ENCODE results near the gene PLA2G12A.

The PLA2G12A gene

DNA sequence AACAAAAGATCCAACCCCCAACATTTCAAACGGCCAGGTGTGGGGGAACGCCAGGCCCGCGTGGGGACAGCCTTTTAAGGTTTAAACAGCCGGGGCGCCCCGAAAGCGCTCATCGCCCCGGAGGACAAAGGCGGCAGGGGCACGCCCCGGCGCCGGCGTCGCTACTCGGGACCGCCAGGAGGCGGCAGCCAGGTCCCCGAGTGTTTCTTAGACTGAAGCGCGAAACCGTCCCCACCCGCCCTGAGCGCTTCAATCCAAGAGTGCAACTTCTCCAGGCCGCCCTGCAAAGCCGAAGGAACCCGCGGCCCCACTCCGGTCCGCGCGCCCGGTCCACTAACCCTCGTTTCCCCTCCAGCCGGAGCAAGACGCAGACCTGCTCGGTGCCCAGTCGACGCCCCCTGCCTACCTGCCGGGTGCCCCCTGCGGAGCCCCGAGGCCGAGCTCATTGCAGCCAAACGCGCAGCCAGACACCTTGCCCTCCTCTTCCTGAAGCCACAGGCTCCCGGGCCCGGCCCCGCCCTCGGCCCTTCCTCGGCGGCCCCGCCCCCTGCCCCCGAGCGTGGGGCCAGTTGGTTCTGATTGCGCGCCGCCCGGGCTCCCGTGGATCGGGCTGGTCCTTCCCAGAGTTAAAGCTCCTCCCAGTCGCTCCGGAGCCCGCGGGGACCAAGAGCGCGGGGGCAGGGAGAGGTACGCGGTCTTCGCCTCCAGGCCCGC, 26.8 kb downstream of the PLA2G12A start, which contains the start of gene CASP6 (continued):
- TF ChIP-seq, protein P1, sequence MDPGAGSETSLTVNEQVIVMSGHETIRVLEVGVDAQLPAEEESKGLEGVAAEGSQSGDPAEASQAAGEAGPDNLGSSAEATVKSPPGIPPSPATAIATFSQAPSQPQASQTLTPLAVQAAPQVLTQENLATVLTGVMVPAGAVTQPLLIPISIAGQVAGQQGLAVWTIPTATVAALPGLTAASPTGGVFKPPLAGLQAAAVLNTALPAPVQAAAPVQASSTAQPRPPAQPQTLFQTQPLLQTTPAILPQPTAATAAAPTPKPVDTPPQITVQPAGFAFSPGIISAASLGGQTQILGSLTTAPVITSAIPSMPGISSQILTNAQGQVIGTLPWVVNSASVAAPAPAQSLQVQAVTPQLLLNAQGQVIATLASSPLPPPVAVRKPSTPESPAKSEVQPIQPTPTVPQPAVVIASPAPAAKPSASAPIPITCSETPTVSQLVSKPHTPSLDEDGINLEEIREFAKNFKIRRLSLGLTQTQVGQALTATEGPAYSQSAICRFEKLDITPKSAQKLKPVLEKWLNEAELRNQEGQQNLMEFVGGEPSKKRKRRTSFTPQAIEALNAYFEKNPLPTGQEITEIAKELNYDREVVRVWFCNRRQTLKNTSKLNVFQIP (CRISPR knock-in tag; IDR thresholded peaks at IDR 0.05; ENCODE audit: borderline replicate concordance, low read depth) = no peak
- no peak for TF ChIP-seq SNAI2 (CRISPR knock-in tag; IDR thresholded peaks at IDR 0.05)
- TF ChIP-seq ZFP3 (CRISPR knock-in tag; IDR thresholded peaks at IDR 0.05) = no peak
- no peak for TF ChIP-seq TCF4 (CRISPR knock-in tag; IDR thresholded peaks at IDR 0.05; ENCODE audit: borderline replicate concordance)
- no peak for TF ChIP-seq BACH2 (CRISPR knock-in tag; IDR thresholded peaks at IDR 0.05; ENCODE audit: borderline replicate concordance)
- TF ChIP-seq, protein P2, sequence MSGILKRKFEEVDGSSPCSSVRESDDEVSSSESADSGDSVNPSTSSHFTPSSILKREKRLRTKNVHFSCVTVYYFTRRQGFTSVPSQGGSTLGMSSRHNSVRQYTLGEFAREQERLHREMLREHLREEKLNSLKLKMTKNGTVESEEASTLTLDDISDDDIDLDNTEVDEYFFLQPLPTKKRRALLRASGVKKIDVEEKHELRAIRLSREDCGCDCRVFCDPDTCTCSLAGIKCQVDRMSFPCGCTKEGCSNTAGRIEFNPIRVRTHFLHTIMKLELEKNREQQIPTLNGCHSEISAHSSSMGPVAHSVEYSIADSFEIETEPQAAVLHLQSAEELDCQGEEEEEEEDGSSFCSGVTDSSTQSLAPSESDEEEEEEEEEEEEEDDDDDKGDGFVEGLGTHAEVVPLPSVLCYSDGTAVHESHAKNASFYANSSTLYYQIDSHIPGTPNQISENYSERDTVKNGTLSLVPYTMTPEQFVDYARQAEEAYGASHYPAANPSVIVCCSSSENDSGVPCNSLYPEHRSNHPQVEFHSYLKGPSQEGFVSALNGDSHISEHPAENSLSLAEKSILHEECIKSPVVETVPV (CRISPR knock-in tag; IDR thresholded peaks at IDR 0.05) = no peak; the same call in 1 of the 2 replicates

DNA sequence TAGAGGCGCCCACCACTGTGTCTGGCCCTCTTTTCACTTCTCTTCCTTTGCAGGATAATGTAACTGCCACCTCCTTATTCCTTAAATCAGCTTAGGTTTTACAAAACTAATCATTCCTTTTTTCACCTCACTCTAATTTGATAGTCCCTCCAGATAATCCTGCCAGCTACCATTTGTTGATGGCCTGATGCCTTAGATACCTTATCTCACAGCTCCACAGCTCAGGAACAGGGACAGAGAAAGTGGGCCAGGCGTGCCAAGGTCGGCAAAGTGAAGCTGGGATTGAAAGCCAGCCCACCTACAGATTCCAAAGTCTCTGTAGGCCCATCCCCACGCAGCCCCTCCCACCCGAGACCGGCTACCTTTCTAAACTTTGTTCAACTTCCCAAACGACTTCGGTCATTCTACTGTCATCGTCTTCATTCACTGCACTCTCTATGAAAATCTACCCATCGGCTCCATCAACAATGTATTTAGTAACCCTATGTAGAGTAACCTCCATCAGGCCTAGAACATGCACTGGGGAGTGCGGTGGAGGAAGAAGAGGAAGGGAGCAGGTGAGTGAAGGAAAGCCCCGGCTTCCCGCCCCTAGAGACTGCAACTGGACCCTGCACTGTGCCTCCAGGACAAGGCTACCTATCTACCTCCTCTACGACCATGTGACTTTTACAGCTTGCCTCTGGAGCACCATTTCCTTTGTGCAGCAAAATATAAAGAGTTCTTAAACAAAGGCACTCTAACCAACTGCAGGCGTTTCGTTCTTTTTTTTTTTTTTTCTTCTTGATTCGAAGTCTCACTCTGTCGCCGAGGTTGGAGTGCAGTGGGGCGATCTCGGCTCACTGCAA, 28.1 kb downstream of the PLA2G12A start:
- TF ChIP-seq ARNTL (CRISPR knock-in tag; IDR thresholded peaks at IDR 0.05; ENCODE audit: borderline replicate concordance, low read depth) (no peak), SNAI2 (CRISPR knock-in tag; IDR thresholded peaks at IDR 0.05) (no peak), ZFP30 (CRISPR knock-in tag; IDR thresholded peaks at IDR 0.05) (no peak), ESRRG (CRISPR knock-in tag; IDR thresholded peaks at IDR 0.05) (no peak), TCF4 (CRISPR knock-in tag; IDR thresholded peaks at IDR 0.05; ENCODE audit: borderline replicate concordance) (no peak), BACH2 (CRISPR knock-in tag; IDR thresholded peaks at IDR 0.05; ENCODE audit: borderline replicate concordance) (no peak), CSDC2 (CRISPR knock-in tag; IDR thresholded peaks at IDR 0.05) (no peak), PPARA (CRISPR knock-in tag; IDR thresholded peaks at IDR 0.05; ENCODE audit: borderline replicate concordance) (no peak), TOX (CRISPR knock-in tag; IDR thresholded peaks at IDR 0.05; ENCODE audit: borderline replicate concordance) (no peak)
- TF ChIP-seq, protein P2 (CRISPR knock-in tag; IDR thresholded peaks at IDR 0.05) = no peak
- TF ChIP-seq, protein P3, sequence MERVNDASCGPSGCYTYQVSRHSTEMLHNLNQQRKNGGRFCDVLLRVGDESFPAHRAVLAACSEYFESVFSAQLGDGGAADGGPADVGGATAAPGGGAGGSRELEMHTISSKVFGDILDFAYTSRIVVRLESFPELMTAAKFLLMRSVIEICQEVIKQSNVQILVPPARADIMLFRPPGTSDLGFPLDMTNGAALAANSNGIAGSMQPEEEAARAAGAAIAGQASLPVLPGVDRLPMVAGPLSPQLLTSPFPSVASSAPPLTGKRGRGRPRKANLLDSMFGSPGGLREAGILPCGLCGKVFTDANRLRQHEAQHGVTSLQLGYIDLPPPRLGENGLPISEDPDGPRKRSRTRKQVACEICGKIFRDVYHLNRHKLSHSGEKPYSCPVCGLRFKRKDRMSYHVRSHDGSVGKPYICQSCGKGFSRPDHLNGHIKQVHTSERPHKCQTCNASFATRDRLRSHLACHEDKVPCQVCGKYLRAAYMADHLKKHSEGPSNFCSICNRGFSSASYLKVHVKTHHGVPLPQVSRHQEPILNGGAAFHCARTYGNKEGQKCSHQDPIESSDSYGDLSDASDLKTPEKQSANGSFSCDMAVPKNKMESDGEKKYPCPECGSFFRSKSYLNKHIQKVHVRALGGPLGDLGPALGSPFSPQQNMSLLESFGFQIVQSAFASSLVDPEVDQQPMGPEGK (CRISPR knock-in tag; IDR thresholded peaks at IDR 0.05; ENCODE audit: borderline replicate concordance) = no peak
- TF ChIP-seq, protein P4, sequence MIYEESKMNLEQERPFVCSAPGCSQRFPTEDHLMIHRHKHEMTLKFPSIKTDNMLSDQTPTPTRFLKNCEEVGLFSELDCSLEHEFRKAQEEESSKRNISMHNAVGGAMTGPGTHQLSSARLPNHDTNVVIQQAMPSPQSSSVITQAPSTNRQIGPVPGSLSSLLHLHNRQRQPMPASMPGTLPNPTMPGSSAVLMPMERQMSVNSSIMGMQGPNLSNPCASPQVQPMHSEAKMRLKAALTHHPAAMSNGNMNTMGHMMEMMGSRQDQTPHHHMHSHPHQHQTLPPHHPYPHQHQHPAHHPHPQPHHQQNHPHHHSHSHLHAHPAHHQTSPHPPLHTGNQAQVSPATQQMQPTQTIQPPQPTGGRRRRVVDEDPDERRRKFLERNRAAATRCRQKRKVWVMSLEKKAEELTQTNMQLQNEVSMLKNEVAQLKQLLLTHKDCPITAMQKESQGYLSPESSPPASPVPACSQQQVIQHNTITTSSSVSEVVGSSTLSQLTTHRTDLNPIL (CRISPR knock-in tag; IDR thresholded peaks at IDR 0.05; ENCODE audit: low read depth) = no peak
- ATAC-seq = no peak

DNA sequence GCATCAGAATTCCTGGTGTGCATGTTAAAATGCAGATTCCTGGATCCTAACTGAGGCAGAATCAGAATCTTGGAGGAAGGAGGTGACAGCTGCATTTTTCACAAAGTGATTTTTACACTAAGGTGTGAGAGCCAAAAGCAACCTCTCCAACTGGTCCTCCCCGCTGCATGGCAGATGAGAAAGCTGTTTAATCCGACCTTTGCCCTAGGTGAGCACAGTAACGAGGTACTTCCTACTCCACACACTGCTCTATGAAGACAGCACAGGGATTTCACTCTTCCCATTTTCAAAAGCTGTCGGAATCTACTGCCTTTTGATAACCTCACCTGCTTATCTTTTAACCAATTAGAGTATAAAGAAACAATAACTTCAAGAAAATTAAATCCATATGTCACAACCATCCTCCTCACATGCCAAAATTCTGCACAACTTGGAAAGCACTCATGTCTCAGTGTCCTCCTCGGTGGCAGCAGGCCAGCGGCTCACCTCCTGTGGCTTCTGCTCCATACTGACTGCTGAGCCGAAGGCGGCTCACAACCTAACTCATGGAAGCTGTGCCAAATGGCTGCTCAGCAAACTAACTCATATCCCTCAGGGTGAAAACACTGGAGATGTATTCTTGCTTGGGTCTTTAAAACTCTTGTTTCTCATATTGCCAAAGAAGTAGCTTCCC, 30.2 kb downstream of the PLA2G12A start:
- TF ChIP-seq OSR1 (CRISPR knock-in tag; IDR thresholded peaks at IDR 0.05) (no peak), ESRRG (CRISPR knock-in tag; IDR thresholded peaks at IDR 0.05) (no peak), CSDC2 (CRISPR knock-in tag; IDR thresholded peaks at IDR 0.05) (no peak), SNAI2 (CRISPR knock-in tag; IDR thresholded peaks at IDR 0.05) (no peak), TCF4 (CRISPR knock-in tag; IDR thresholded peaks at IDR 0.05; ENCODE audit: borderline replicate concordance) (no peak), ZC3H10 (CRISPR knock-in tag; IDR thresholded peaks at IDR 0.05) (no peak), BACH2 (CRISPR knock-in tag; IDR thresholded peaks at IDR 0.05; ENCODE audit: borderline replicate concordance) (no peak), GLIS3 (CRISPR knock-in tag; IDR thresholded peaks at IDR 0.05) (no peak), ZFP3 (CRISPR knock-in tag; IDR thresholded peaks at IDR 0.05) (no peak)
- TF ChIP-seq, protein P1 (CRISPR knock-in tag; IDR thresholded peaks at IDR 0.05; ENCODE audit: borderline replicate concordance, low read depth) = no peak
- TF ChIP-seq, protein P5, sequence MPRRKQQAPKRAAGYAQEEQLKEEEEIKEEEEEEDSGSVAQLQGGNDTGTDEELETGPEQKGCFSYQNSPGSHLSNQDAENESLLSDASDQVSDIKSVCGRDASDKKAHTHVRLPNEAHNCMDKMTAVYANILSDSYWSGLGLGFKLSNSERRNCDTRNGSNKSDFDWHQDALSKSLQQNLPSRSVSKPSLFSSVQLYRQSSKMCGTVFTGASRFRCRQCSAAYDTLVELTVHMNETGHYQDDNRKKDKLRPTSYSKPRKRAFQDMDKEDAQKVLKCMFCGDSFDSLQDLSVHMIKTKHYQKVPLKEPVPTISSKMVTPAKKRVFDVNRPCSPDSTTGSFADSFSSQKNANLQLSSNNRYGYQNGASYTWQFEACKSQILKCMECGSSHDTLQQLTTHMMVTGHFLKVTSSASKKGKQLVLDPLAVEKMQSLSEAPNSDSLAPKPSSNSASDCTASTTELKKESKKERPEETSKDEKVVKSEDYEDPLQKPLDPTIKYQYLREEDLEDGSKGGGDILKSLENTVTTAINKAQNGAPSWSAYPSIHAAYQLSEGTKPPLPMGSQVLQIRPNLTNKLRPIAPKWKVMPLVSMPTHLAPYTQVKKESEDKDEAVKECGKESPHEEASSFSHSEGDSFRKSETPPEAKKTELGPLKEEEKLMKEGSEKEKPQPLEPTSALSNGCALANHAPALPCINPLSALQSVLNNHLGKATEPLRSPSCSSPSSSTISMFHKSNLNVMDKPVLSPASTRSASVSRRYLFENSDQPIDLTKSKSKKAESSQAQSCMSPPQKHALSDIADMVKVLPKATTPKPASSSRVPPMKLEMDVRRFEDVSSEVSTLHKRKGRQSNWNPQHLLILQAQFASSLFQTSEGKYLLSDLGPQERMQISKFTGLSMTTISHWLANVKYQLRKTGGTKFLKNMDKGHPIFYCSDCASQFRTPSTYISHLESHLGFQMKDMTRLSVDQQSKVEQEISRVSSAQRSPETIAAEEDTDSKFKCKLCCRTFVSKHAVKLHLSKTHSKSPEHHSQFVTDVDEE (CRISPR knock-in tag; IDR thresholded peaks at IDR 0.05) = no peak
- TF ChIP-seq, protein P2 (CRISPR knock-in tag; IDR thresholded peaks at IDR 0.05) = no peak
- ATAC-seq = no peak

Measured in SK-N-SH treated with all-trans-retinoic acid at 6 μM for 48 hours (cell line).